GM21576 (cell line): ENCODE results near the gene VAPB.

ENCODE experiments used
- ATAC-seq: cut with Tn5 transposase; IDR thresholded peaks from one replicate; pipeline ENCODE4 v1.9.1; 2021; ENCODE audit warnings: mild to moderate bottlenecking, moderate library complexity; ENCODE audit not compliant: unreplicated experiment

Gene VAPB

GRCh38 chr20:58377766-58378401, 11.1 kb upstream of the VAPB start:
- no peak for ATAC-seq

- ATAC-seq: no peak
These were observed 10.3 kb upstream of the VAPB start for GRCh38 chr20:58378704-58379103.

- no peak for ATAC-seq
These were observed 7.4 kb upstream of the VAPB start for GRCh38 chr20:58381627-58382026.

- ATAC-seq: no peak
These were observed 6.9 kb upstream of the VAPB start for GRCh38 chr20:58382096-58382495.

GRCh38 chr20:58384821-58385220, 4.2 kb upstream of the VAPB start:
- ATAC-seq: no peak

GRCh38 chr20:58388028-58388601, 914 bp upstream of the VAPB start:
- no peak for ATAC-seq

- peak; percentile 28 for ATAC-seq
These were observed 417 bp downstream of the VAPB start for GRCh38 chr20:58389324-58389967.

- no peak for ATAC-seq
These were observed 1.1 kb downstream of the VAPB start for GRCh38 chr20:58389968-58390658.

- ATAC-seq: no peak
These were observed 1.6 kb downstream of the VAPB start for GRCh38 chr20:58390659-58391035.

- ATAC-seq: no peak
These were observed 3.3 kb downstream of the VAPB start for GRCh38 chr20:58392286-58392685.

- no peak for ATAC-seq
These were observed 4.3 kb downstream of the VAPB start for GRCh38 chr20:58393299-58393698.

- ATAC-seq: no peak
These were observed 5.8 kb downstream of the VAPB start for GRCh38 chr20:58394801-58395200.

GRCh38 chr20:58395604-58396003, 6.6 kb downstream of the VAPB start:
- ATAC-seq: no peak

GRCh38 chr20:58397429-58397828, 8.4 kb downstream of the VAPB start:
- no peak for ATAC-seq

- ATAC-seq: no peak
These were observed 9.2 kb downstream of the VAPB start for GRCh38 chr20:58398254-58398653.

GRCh38 chr20:58399926-58400325, 10.9 kb downstream of the VAPB start:
- ATAC-seq: no peak

GRCh38 chr20:58401162-58401561, 12.1 kb downstream of the VAPB start:
- ATAC-seq: no peak

- ATAC-seq: no peak
These were observed 13.3 kb downstream of the VAPB start for GRCh38 chr20:58402305-58402704.

- ATAC-seq: peak; percentile 59
These were observed 13.8 kb downstream of the VAPB start for GRCh38 chr20:58402827-58403226.

- ATAC-seq: no peak
These were observed 14.2 kb downstream of the VAPB start for GRCh38 chr20:58403272-58403671.

- no peak for ATAC-seq
These were observed 16.7 kb downstream of the VAPB start for GRCh38 chr20:58405504-58406291.
